Measurements from ENCODE around the gene SNF8.

- TF ChIP-seq CTCF (conservative IDR thresholded peaks at IDR 0.05 in 1 of 2, IDR thresholded peaks at IDR 0.05 in 1 of 2; ENCODE audit: low read depth in 1 of 2, low read length in 2 of 2) (no peak), EZH2 (IDR thresholded peaks at IDR 0.05; ENCODE audit: low read length, missing control alignments) (no peak)
Measured at GRCh38 chr17:48925991-48926342, 18.7 kb downstream of the SNF8 start.
